Neural progenitor cell (in vitro differentiated cells): ENCODE measurements around the gene C22orf39.

Experiments used
- EZH2 ChIP-seq: fragments of 200-600 bp; sonication (generic); IDR thresholded peaks from 2 replicates; pipeline ENCODE4 v1.6.1; 2017; ENCODE audit warnings: antibody characterized with exemption, mild to moderate bottlenecking, moderate library complexity
- TF ChIP-seq, protein P1 (sequence below): fragments of 200-600 bp; sonication (generic); IDR thresholded peaks from 2 replicates; pipeline ENCODE4 v1.5.1; 2017; ENCODE audit warnings: antibody characterized with exemption, mild to moderate bottlenecking

DNA sequence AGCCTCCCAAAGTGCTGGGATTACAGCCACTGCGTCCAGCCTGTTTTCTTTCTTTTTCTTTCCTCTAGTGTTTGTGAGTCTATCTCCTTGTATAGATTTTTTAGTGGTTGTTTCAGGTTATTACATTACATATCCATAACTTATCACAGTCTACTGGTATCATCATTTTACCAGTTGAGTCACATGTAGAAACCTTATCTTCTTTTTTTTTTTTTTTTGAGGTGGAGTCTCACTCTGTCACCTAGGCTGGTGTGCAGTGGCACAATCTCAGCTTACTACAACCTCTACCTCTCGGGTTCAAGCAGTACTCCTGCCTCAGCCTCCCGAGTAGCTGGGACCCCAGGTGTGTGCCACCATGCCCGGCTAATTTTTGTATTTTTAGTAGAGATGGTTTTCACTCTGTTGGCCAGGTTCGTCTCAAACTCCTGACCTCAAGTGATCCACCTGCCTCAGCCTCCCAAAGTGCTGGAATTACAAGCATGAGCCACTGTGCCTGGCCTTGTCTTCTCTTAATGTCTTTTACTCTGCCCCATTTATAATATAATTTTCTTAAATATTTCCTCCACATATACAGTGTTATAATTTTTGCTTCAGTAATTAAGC, 43.2 kb upstream of the C22orf39 start:
- TF ChIP-seq, protein P1, sequence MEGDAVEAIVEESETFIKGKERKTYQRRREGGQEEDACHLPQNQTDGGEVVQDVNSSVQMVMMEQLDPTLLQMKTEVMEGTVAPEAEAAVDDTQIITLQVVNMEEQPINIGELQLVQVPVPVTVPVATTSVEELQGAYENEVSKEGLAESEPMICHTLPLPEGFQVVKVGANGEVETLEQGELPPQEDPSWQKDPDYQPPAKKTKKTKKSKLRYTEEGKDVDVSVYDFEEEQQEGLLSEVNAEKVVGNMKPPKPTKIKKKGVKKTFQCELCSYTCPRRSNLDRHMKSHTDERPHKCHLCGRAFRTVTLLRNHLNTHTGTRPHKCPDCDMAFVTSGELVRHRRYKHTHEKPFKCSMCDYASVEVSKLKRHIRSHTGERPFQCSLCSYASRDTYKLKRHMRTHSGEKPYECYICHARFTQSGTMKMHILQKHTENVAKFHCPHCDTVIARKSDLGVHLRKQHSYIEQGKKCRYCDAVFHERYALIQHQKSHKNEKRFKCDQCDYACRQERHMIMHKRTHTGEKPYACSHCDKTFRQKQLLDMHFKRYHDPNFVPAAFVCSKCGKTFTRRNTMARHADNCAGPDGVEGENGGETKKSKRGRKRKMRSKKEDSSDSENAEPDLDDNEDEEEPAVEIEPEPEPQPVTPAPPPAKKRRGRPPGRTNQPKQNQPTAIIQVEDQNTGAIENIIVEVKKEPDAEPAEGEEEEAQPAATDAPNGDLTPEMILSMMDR = no peak
- no peak for TF ChIP-seq EZH2
